HCT116 (cell line): ENCODE measurements around the gene USP43. TPM values are rescaled to one million over a fixed set of nuclear protein-coding genes. Genes with fewer than 3 reads are reported as not detected.

Source experiments
- ATAC-seq: fragments of 200-7000 bp; cut with Tn5 transposase; 2 replicates; pipeline ENCODE4 v1.9.1; 2020; ENCODE audit warnings: mild to moderate bottlenecking, moderate library complexity
- BruUV-seq: library from RNA; stranded (reverse); fragments of 400-500 nt; replicated peaks from 2 replicates; lab custom pipeline; 2021; lab: Mats Ljungman, UMichigan
- CTCF ChIA-PET: fragments of 300-600 bp; sonication (Branson Sonifier 250); formaldehyde crosslinking; loops from one replicate; lab custom pipeline; 2021; ENCODE audit warnings: antibody characterized with exemption; lab: Charles Lee
- POLR2A ChIA-PET: fragments of 300-600, 350-600 bp; sonication (Branson Sonifier 250); formaldehyde crosslinking; loops from one replicate; lab custom pipeline; 2021; ENCODE audit warnings: antibody characterized with exemption; lab: Charles Lee
- RAD21 ChIA-PET, 2 experiments: fragments of 300-600 bp; sonication (Branson Sonifier 250); formaldehyde crosslinking; loops; one replicate each; lab custom pipeline; 2023; ENCODE audit warnings: low total read pairs in 2 of 2; ENCODE audit not compliant: uncharacterized antibody in 2 of 2, unreplicated experiment in 2 of 2, low non-redundant PET in 1 of 2; lab: Charles Lee
- DNase-seq: peaks from one replicate; pipeline ENCODE4 v3.0.0-alpha.2; 2010; ENCODE audit warnings: low read depth, low spot score
- H2AFZ ChIP-seq: fragments of 200-600 bp; shearing (Covaris generic), sonication (generic); 2 replicates; pipeline ENCODE4 v1.6.1; 2017; ENCODE audit warnings: low read depth, mixed run types, mixed read lengths, antibody characterized with exemption, low read length; ENCODE audit not compliant: poor library complexity, severe bottlenecking
- H3K27ac ChIP-seq: 2 replicates; pipeline ENCODE4 v1.5.1; 2012; ENCODE audit warnings: low read depth, low read length
- H3K27me3 ChIP-seq: fragments of 200-600 bp; sonication (generic); 2 replicates; pipeline ENCODE4 v1.6.1; 2016; ENCODE audit warnings: mixed run types, low read length, mixed read lengths; ENCODE audit not compliant: insufficient read depth
- H3K36me3 ChIP-seq, 2 experiments: fragments of 200-500 bp in 1 of 2; fragments of 200-600 bp in 1 of 2; sonication (Bioruptor generic) in 1 of 2; sonication (generic) in 1 of 2; 2 replicates each; pipeline versions ENCODE4 v1.5.1 to v1.6.1; 2014 to 2016; ENCODE audit warnings: low read length in 2 of 2, inconsistent platforms in 1 of 2, mixed read lengths in 1 of 2, mixed run types in 1 of 2; ENCODE audit not compliant: insufficient read depth in 2 of 2, control insufficient read depth in 1 of 2
- H3K4me1 ChIP-seq, 2 experiments: fragments of 200-600 bp in 1 of 2; sonication (generic) in 1 of 2; 2 replicates each; pipeline versions ENCODE4 v1.5.1 to v1.6.1; 2012 to 2017; ENCODE audit warnings: low read length in 2 of 2, inconsistent platforms in 1 of 2, mild to moderate bottlenecking in 1 of 2, mixed read lengths in 1 of 2, mixed run types in 1 of 2, moderate library complexity in 1 of 2; ENCODE audit not compliant: insufficient read depth in 2 of 2, control insufficient read depth in 1 of 2
- H3K4me2 ChIP-seq: fragments of 200-600 bp; sonication (generic); 2 replicates; pipeline ENCODE4 v1.6.1; 2017; ENCODE audit warnings: mixed run types, low read length, mixed read lengths
- H3K4me3 ChIP-seq, 2 experiments: fragments of 200-600 bp in 1 of 2; sonication (generic) in 1 of 2; replicated peaks in 1 of 2; 2 replicates each; pipeline ENCODE4 v1.5.1; 2011 to 2016; ENCODE audit warnings: low read length in 2 of 2, control low read depth in 1 of 2, low read depth in 1 of 2, mild to moderate bottlenecking in 1 of 2, mixed read lengths in 1 of 2, mixed run types in 1 of 2
- H3K79me2 ChIP-seq: fragments of 200-600 bp; sonication (generic); 2 replicates; pipeline ENCODE4 v1.6.1; 2017; ENCODE audit warnings: mild to moderate bottlenecking, mixed run types, low read length, moderate library complexity, mixed read lengths; ENCODE audit not compliant: insufficient read depth
- H3K9ac ChIP-seq: fragments of 200-600 bp; sonication (generic); 2 replicates; pipeline ENCODE4 v1.6.1; 2016; ENCODE audit warnings: low read length, mixed read lengths
- H3K9me2 ChIP-seq: fragments of 200-600 bp; sonication (generic), shearing (Covaris generic); 2 replicates; pipeline ENCODE4 v1.6.1; 2017; ENCODE audit warnings: mixed run types, mild to moderate bottlenecking, moderate library complexity; ENCODE audit not compliant: insufficient read depth
- H3K9me3 ChIP-seq, 2 experiments: fragments of 200-500 bp in 1 of 2; fragments of 200-600 bp in 1 of 2; sonication (Bioruptor generic) in 1 of 2; sonication (generic) in 1 of 2; 2 replicates each; pipeline ENCODE4 v1.6.1; 2014 to 2017; ENCODE audit warnings: low read length in 2 of 2, mixed read lengths in 2 of 2, inconsistent platforms in 1 of 2, low read depth in 1 of 2, mild to moderate bottlenecking in 1 of 2, mixed run types in 1 of 2, moderate library complexity in 1 of 2; ENCODE audit not compliant: control insufficient read depth in 1 of 2, insufficient read depth in 1 of 2
- H4K20me1 ChIP-seq: fragments of 200-600 bp; sonication (generic), shearing (Covaris generic); 2 replicates; pipeline ENCODE4 v1.6.1; 2017; ENCODE audit warnings: mixed run types, mild to moderate bottlenecking, moderate library complexity; ENCODE audit not compliant: insufficient read depth
- CBX3 ChIP-seq: IDR thresholded peaks from 2 replicates; pipeline ENCODE4 v1.6.1; 2012; ENCODE audit warnings: low read depth
- CEBPB ChIP-seq: IDR thresholded peaks from 2 replicates; pipeline ENCODE4 v1.6.1; 2012; ENCODE audit warnings: low read depth
- ELF1 ChIP-seq: IDR thresholded peaks from 2 replicates; pipeline ENCODE4 v1.6.1; 2012; ENCODE audit warnings: low read depth, borderline replicate concordance
- EZH2 ChIP-seq: fragments of 200-600 bp; sonication (generic); IDR thresholded peaks from 2 replicates; pipeline ENCODE4 v1.6.1; 2017; ENCODE audit warnings: antibody characterized with exemption, mixed run types
- EZH2phosphoT487 ChIP-seq: fragments of 200-600 bp; IDR thresholded peaks from 2 replicates; pipeline ENCODE4 v1.6.1; 2018; ENCODE audit warnings: antibody characterized with exemption, borderline replicate concordance
- FOSL1 ChIP-seq: IDR thresholded peaks from 2 replicates; pipeline ENCODE4 v1.6.1; 2012; ENCODE audit warnings: low read depth
- POLR2A ChIP-seq: IDR thresholded peaks from 2 replicates; pipeline ENCODE4 v1.7.0; 2011; ENCODE audit warnings: borderline replicate concordance; ENCODE audit not compliant: insufficient read depth, insufficient read length; ENCODE audit errors: extremely low read depth
- POLR2AphosphoS5 ChIP-seq: IDR thresholded peaks from 2 replicates; pipeline ENCODE4 v1.6.1; 2011; ENCODE audit warnings: mild to moderate bottlenecking, low read depth, low read length, moderate library complexity
- YY1 ChIP-seq: IDR thresholded peaks from 2 replicates; pipeline ENCODE4 v1.6.1; 2011; ENCODE audit warnings: low read length, low read depth, moderate library complexity, mild to moderate bottlenecking; ENCODE audit not compliant: insufficient replicate concordance; ENCODE audit errors: extremely low read depth
- intact Hi-C: fragments of 100-400 bp; cut with micrococcal nuclease; formaldehyde crosslinking; loops from 2 replicates; pipeline ENCODE4 v1.10.0; 2022
- total RNA-seq: library from RNA; stranded (reverse); gene quantifications from one replicate; pipeline ENCODE4 v1.2.1, GENCODE V29; 2021; ENCODE audit not compliant: unreplicated experiment
- TF ChIP-seq, protein P1 (sequence below), 3 experiments: fragments of 200-600 bp in 1 of 3; sonication (generic) in 1 of 3; IDR thresholded peaks in 2 of 3; conservative IDR thresholded peaks in 1 of 3; 2 replicates each; pipeline ENCODE4 v1.5.1; 2012 to 2017; ENCODE audit warnings: low read depth in 2 of 3, low read length in 2 of 3, antibody characterized with exemption in 1 of 3, borderline replicate concordance in 1 of 3, control low read depth in 1 of 3, mild to moderate bottlenecking in 1 of 3, mixed read lengths in 1 of 3, mixed run types in 1 of 3, moderate library complexity in 1 of 3; ENCODE audit not compliant: insufficient read depth in 1 of 3
- TF ChIP-seq, protein P2 (sequence below): IDR thresholded peaks from 2 replicates; pipeline ENCODE4 v1.6.1; 2012; ENCODE audit warnings: low read depth
- TF ChIP-seq, protein P3 (sequence below): IDR thresholded peaks from 2 replicates; pipeline ENCODE4 v1.6.1; 2012

The USP43 gene
- total RNA-seq, 1 experiment from 2014 or later = 8.0 TPM

DNA sequence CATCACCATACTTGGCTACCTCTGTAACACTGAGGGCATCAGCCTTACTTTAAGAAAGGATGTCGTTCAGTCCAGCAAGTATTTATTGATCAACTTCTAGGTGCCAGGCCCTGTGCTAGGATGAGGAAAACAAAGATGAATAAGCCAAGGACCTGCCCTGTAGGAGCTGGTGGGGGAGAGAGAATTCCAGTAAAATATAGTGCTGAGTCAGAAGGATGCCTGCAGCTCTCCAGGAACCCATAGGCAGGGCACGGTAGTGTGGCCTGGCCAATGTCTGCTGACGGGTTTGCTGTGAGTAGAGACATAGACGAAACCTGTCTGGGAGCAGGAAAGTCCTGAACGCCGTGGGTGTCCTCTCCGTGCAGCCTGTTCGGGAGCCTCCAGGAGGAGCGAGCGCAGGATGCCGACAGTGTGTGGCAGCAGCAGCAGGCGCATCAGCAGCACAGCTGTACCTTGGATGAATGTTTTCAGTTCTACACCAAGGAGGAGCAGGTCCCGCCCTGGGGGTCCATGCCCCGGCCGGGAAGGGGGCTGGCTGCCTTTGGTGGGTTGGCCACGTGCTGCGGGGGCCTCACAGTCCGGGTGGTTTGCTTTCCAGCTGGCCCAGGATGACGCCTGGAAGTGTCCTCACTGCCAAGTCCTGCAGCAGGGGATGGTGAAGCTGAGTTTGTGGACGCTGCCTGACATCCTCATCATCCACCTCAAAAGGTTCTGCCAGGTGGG lies 55.6 kb downstream of the USP43 start:
- no peak overlapping the region for H3K4me3 ChIP-seq
- no peaks in the 10 kb centered on the region for H4K20me1 ChIP-seq
- no peak for ATAC-seq
- H3K27ac ChIP-seq = no peak overlapping the region
- ChIA-PET POLR2A (no interaction called here), CTCF (no interaction called here), RAD21 (no interaction called here)
- H3K9ac ChIP-seq = no peak overlapping the region
- no peaks in the 10 kb centered on the region for H3K27me3 ChIP-seq
- BruUV-seq = no TSS peak
- H3K79me2 ChIP-seq = no peaks in the 10 kb centered on the region
- no peaks in the 10 kb centered on the region; a peak in 1 of 4 replicates for H3K36me3 ChIP-seq
- no peaks in the 10 kb centered on the region for H3K9me3 ChIP-seq
- no peak overlapping the region for H3K4me2 ChIP-seq
- TF ChIP-seq EZH2phosphoT487 = no peak
- no peak for TF ChIP-seq POLR2A
- TF ChIP-seq, protein P1, sequence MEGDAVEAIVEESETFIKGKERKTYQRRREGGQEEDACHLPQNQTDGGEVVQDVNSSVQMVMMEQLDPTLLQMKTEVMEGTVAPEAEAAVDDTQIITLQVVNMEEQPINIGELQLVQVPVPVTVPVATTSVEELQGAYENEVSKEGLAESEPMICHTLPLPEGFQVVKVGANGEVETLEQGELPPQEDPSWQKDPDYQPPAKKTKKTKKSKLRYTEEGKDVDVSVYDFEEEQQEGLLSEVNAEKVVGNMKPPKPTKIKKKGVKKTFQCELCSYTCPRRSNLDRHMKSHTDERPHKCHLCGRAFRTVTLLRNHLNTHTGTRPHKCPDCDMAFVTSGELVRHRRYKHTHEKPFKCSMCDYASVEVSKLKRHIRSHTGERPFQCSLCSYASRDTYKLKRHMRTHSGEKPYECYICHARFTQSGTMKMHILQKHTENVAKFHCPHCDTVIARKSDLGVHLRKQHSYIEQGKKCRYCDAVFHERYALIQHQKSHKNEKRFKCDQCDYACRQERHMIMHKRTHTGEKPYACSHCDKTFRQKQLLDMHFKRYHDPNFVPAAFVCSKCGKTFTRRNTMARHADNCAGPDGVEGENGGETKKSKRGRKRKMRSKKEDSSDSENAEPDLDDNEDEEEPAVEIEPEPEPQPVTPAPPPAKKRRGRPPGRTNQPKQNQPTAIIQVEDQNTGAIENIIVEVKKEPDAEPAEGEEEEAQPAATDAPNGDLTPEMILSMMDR (IDR thresholded peaks at IDR 0.05 in 2 of 3, conservative IDR thresholded peaks at IDR 0.05 in 1 of 3; ENCODE audit: borderline replicate concordance in 1 of 3, insufficient read depth in 1 of 3, low read depth in 2 of 3, low read length in 2 of 3) = no peak
- no peak for TF ChIP-seq EZH2
- TF ChIP-seq, protein P2, sequence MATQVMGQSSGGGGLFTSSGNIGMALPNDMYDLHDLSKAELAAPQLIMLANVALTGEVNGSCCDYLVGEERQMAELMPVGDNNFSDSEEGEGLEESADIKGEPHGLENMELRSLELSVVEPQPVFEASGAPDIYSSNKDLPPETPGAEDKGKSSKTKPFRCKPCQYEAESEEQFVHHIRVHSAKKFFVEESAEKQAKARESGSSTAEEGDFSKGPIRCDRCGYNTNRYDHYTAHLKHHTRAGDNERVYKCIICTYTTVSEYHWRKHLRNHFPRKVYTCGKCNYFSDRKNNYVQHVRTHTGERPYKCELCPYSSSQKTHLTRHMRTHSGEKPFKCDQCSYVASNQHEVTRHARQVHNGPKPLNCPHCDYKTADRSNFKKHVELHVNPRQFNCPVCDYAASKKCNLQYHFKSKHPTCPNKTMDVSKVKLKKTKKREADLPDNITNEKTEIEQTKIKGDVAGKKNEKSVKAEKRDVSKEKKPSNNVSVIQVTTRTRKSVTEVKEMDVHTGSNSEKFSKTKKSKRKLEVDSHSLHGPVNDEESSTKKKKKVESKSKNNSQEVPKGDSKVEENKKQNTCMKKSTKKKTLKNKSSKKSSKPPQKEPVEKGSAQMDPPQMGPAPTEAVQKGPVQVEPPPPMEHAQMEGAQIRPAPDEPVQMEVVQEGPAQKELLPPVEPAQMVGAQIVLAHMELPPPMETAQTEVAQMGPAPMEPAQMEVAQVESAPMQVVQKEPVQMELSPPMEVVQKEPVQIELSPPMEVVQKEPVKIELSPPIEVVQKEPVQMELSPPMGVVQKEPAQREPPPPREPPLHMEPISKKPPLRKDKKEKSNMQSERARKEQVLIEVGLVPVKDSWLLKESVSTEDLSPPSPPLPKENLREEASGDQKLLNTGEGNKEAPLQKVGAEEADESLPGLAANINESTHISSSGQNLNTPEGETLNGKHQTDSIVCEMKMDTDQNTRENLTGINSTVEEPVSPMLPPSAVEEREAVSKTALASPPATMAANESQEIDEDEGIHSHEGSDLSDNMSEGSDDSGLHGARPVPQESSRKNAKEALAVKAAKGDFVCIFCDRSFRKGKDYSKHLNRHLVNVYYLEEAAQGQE = no peak
- TF ChIP-seq CBX3 = no peak
- no peak for TF ChIP-seq CEBPB
- no peak for TF ChIP-seq YY1
- TF ChIP-seq FOSL1 = no peak
- TF ChIP-seq ELF1 = no peak
- TF ChIP-seq, protein P3, sequence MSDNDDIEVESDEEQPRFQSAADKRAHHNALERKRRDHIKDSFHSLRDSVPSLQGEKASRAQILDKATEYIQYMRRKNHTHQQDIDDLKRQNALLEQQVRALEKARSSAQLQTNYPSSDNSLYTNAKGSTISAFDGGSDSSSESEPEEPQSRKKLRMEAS = no peak
- TF ChIP-seq POLR2AphosphoS5 = no peak
- TF ChIP-seq, all 23 proteins: peak for 0
- intact Hi-C loops = no loop called here
- Histone ChIP-seq H3K4me1 (no peaks in the 10 kb centered on the region), H2AFZ (no peak overlapping the region), H3K9me2 (no peaks in the 10 kb centered on the region)
- no peak for DNase-seq
